GM18498 (cell line): ENCODE results near the gene SDS.

Source experiments
- ATAC-seq: cut with Tn5 transposase; IDR thresholded peaks from one replicate; pipeline ENCODE4 v1.9.1; 2021; ENCODE audit warnings: mild to moderate bottlenecking, moderate library complexity; ENCODE audit not compliant: unreplicated experiment

Gene SDS

GRCh38 chr12:113385282-113385882, 18.3 kb downstream of the SDS start:
- ATAC-seq, result no peak

DNA sequence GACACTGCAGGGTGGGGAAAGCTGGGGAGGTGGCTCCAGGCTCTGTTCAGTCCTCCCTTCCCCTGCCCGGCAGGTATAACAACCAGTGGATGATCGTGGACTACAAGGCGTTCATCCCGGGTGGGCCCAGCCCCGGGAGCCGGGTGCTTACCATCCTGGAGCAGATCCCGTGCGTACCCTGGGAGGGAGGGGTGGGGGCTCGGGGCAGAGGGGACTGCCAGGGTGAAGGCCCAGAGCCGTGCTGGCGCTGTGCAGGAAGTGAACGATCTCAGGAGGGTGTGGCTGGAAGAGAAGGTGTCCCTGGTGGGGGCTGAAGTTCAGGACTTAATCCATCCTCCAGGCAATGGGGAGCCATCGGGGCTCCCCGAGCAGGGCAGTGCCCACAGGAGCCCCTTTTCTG, 18.9 kb downstream of the SDS start:
- no peak for ATAC-seq

GRCh38 chr12:113382206-113382605, 21.5 kb downstream of the SDS start:
- no peak for ATAC-seq

DNA sequence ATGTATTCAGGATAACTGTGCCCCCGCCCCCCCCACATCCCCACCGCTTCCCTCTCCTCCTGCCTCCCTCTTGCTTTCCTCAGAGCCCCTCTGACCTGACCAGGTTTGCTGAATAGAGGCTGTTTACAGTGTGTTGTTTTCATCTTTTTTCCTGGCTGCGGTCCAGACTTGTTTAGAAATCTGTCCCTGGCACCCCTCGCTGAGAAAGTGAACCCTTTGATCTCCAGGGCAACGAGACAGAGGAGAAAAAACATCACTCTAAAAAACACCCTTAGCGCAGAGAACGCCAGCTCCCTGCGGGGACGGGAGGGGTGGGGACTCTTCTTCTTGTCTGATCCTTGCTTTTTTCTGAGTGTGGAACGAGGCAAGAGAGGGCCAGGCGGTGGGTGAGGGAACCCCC, 22.5 kb downstream of the SDS start:
- ATAC-seq, result no peak

DNA sequence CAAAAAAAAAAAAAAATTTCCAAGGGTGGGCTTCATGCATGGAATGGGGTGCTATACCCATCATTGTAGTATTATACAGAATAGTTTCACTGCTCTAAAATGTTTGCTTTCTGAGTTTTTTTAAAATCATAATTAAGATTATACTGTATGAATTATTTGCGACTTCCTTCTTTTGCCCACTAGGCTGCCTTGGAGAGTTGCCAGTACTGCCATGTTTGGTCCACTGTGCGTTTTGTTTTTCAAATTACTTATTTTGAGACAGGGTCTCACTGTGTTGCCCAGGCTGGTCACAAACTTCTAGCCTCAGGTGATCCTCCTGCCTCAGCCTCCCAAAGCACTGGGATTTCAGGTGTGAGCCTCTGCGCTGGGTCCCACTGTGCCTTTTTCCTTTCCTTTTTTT, 25.4 kb downstream of the SDS start:
- no peak for ATAC-seq

DNA sequence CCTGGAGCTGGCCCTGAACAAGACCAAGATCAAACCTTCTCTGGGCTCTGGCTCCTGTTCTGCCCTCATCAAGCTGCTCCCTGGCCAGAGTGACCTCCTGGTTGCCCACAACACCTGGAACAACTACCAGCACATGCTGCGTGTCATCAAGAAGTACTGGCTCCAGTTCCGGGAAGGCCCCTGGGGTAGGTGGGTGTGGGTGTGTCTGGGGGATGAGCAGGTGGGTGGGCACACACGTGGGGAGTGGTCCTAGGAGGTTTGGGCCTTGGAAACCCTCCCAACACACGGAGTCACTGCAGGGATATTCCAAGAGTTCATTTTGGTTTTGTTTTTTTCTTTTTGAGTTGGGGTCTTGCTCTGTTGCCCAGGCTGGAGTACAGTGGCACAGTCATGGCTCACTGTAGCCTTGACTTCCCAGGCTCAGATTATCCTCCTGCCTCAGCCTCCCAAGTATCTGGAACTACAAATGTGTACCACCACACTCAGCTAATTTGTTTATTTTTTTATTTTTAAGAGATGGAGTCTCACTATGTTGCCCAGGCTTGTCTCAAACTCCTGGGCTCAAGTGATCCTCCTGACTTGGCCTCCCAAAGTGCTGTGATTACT, 28.8 kb downstream of the SDS start:
- no peak for ATAC-seq

- ATAC-seq, result no peak
Observed at GRCh38 chr12:113373969-113374368, 29.7 kb downstream of the SDS start.

- no peak for ATAC-seq
Observed at GRCh38 chr12:113373440-113373839, 30.2 kb downstream of the SDS start.

- no peak for ATAC-seq
Observed at GRCh38 chr12:113372371-113372770, 31.3 kb downstream of the SDS start.

DNA sequence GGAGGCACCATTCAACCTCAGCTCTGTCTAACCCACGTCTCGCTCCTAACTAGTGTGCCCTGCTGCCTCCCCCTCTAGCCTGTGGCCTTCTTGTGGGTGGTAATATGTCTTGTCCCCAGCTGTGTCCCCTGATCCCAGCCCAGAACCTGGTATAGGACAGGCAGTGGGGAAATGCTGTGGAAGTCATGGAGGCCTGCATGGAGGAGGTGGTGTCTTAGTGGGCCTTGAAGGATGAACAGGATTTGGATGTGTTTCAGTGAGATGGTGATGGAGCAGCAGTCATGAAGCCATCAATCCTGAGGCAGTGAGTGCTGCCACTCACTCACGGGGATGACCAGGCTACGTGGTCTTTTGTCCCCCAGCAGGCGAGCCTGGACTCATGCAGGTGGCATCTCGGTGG, 31.9 kb downstream of the SDS start:
- no peak for ATAC-seq

DNA sequence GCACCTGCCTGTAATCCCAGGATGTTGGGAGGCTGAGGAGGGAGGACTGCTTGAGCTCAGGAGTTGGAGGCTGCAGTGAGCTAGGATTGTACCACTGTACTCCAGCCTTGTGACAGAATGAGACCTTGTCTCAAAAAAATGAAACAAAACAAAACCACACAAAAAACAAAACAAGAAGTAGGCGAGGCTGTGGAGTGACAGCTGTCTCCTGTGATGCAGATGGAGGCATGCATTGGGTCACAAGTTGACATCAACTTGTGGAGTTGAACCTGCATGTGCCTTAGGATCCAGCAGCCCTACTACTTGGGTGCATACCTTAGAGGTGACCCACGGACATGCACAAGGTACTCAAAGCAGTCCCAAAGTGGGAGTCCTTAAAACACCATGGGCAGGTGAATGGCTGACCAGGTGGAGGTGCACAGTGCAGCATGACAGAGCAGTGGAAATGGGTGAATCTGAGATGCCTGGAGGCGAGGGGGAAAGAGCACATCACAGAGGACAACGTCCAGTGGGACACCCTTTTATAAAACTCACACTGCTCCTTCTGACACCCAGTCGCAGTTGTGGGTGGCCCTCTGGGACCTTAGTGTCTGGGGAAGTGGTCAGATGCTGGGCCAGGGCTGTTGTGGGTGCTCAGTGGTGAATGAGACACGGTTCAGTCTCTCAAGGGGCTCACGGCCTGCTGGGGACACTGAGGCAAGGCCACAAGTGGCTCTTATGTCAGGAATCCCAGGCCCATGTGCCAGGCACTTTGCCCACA, 32.6 kb downstream of the SDS start:
- ATAC-seq, result no peak

GRCh38 chr12:113369391-113369985, 34.2 kb downstream of the SDS start:
- ATAC-seq, result no peak

GRCh38 chr12:113368331-113368730, 35.4 kb downstream of the SDS start:
- ATAC-seq, result no peak

GRCh38 chr12:113366827-113367226, 36.9 kb downstream of the SDS start:
- ATAC-seq, result no peak

GRCh38 chr12:113365639-113366395, 37.9 kb downstream of the SDS start:
- no peak for ATAC-seq

DNA sequence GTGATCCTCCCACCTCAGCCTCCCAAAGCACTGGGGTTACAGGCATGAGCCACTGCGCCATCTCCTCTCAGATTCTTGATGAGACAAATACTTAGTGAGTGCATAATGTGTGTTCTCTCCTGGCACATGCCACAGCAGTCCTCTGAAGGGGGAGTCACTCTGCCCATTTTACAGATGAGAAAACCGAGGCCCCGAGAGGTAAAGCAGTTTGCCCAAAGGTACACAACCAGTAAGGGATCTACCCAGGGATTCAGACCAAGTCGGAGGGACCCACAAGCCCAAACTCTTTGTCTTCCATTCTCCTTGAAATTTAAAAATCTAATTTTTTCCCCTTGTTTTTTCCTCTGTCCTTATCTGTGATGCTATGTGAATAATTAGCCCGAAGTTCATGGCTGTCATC, 39.0 kb downstream of the SDS start:
- no peak for ATAC-seq

- no peak for ATAC-seq
Observed at GRCh38 chr12:113361574-113362370, 41.9 kb downstream of the SDS start.

GRCh38 chr12:113359939-113360748, 43.5 kb downstream of the SDS start:
- ATAC-seq, result no peak

GRCh38 chr12:113359133-113359938, 44.4 kb downstream of the SDS start:
- ATAC-seq, result no peak
